SKM-1 treated with dmso at 0.1 percent for 144 hours (cell line): ENCODE measurements around the gene UQCR10.
A peak's percentile ranks its signal among the peaks of the same experiment; 100 is the strongest.

Experiments
- DNase-seq: peaks from one replicate; lab custom pipeline; 2025; ENCODE audit not compliant: unreplicated experiment; lab: John Stamatoyannopoulos, UW

The UQCR10 gene

DNA sequence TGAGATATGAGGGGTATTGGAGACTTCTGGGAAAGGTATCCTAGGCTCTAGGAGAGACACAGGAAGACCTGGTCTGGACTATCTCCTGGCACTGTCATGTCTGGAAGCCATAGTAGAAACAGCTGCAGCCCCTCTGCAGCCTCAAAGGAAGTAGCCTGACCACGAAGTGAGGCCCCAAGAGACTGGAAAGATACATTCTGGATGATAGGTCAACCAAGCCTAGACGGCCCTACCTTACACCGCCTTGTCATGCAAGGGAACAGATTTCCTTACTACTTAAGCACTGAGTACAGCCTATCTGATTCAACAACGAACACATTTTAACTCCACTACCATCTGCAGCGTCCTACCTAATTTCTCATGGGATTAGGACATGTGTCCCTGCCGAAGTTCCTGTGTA is 31.1 kb downstream of the UQCR10 start:
- peak; percentile 13 for DNase-seq

DNA sequence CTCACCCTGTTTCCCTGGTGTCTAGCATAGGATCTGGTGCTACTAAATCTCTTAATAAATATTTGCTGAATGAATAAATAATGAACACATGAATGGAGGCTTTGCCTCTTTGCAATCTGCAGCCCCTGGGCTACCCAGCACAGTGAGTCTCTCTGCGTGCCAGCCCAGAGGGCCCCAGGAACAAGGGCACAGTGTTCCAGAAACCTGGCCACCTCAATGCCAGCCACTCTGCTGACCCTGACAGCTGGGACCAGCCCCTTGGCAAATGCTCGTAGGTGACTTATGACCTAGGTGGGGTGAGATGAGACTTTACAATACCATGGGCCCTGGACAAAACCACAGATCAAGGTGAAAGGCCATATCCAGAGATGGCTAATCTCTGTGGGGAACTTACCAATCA is 31.6 kb downstream of the UQCR10 start:
- DNase-seq: no peak

DNA sequence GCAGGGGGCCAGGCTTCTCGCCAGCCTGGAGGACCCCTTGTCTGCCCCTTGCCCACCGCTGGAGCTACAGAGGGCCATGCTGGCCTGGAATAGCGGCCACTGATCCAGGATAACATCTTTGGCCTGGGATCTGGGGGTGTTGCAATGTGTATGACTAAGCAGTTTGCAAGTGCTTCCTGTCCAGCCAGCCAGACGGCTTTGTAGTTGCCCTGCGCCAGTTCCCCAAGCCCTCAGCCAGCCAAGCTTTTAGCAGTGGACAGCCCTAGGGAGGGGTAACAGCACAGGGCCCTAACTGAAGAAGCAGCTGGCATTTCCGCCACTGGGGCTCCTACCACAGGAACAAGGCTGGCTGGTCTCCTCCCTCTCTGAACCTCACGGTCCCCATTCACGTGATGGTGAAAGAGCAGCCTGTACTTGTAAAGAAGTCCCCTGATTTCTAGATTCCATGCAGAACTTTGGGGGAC is 32.1 kb downstream of the UQCR10 start:
- peak; percentile 94 for DNase-seq

DNA sequence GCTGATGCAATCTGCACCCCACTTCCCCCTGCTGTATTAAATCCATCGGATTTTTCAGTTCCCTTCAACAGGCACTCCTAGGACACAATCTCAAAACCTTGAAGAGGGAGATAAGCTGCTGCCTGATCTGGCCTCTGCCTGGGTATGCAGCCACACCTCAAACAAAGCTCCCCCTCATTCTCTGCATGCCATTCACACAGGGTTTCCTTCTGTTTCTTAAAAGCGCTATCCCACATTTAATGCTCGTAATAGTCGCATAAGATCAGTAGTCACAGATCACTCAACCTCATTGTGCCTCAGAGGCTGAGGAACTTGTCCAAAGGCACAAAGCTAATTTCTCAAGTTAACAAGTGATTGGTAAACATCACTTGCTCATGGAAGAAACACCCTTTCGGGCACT is 34.0 kb downstream of the UQCR10 start:
- DNase-seq: no peak

DNA sequence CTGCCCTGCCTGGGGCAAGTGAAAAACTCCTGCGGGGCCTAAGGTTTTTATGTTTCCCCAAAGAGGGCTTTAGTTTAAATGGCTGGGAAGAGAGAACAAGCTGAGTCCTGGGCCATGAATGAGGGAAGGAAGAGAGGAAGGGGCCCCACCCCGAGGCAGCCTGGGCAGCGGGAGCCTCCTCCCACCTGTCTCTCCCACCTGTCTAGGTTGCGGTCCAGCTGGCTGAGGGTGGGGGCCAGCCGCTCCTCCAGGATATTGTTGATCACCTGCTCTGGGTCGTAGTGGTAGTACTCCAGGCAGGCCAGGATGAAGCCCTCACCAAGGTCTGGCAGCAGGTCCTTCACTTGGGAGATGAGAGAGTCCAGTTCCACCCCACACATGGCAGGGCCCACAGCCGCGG is 34.6 kb downstream of the UQCR10 start:
- DNase-seq: no peak

DNA sequence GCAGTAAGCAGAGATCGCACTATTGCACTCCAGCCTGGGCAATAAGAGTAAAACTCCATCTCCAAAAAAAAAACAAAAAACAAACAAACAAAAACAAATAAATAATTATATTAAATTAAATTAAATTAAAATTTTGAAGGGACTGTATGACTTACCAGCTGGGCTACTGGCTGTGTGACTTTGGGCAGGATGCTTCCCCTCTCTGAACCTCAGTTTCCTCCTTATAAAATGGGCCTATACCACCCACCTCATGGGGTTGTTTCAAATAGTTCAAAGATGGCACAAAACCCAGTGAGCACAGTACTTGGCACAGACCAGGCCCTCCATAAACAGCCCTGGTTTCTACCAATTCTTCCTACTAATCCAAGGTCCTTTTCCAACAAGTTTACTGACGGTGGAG is 36.0 kb downstream of the UQCR10 start:
- DNase-seq: no peak

DNA sequence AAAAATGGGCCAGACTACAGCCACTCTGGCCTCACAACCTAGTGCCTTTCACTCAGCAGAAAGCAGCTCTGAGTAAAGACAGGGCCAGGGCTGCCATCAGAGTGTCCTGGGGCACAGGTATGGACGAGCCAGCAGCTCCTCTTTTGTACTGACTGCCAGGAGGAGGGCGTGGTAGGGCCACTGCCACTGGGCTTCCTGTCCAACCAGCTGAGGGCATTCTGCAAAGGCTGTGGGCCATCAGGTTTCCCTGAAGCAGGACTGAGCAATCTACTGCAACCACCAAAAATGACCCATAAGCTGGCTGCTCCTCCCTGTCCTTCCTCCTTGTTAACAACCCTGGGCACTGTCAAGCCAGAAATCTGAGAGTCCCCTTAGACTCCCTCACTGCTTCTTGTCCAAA is 37.8 kb downstream of the UQCR10 start:
- no peak for DNase-seq

DNA sequence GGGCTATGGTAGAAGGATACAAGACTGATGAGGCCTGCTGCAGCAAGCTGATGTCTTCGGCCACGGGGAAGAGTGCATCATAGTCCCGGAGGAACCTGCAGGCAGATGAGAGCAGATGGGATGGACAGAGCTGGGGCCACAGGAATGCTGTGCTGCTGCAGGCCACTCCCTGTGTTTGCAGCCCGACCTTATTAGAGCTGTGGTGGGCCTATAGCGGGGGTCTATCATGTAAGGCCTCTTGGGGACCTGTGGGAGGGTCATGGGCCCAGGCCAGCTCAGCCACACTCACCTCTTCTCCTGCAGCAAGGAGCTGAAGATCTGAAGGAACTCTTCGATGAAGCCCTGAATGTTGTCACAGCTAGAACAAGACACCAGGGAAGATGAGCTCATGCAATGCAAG is 39.0 kb downstream of the UQCR10 start:
- no peak for DNase-seq

DNA sequence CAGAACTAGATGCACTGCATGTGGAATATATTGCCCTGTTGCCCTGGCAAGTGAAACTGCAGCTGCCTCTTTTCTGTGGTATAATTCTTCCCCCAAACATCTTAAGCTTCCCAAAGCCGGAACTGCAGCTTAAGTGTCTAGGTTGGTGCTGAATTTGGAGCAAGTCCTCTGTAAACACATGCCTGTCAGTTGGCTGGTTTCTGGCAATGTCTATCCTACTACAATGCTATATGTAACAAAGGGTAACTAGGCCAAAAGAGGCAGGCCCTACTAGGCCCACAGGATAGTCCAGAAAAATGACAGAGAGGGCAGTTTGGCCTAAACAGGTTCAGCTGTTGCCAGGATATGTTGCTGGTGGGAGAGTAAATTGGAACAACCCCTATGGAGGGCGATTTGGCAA is 43.0 kb downstream of the UQCR10 start:
- DNase-seq: no peak

DNA sequence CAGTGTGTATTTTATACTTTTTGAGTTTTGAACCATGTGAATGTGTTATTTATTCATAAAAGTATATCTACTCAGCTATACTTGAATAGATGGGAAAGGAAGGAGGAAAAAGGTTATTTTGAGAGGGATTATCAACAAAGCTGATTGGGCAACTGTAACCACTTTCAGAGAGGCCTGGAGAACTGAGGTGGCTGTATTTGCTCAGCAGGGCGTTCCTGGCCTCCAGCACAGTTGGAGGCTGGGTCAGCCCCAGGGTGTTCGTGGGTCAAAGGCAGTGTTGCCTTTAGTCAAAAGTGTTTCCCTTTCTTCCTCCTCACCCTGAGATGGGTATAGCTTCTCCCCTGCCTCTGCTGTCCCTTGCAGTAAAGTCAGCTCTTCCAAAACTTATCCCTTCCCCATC is 44.2 kb downstream of the UQCR10 start:
- no peak for DNase-seq

DNA sequence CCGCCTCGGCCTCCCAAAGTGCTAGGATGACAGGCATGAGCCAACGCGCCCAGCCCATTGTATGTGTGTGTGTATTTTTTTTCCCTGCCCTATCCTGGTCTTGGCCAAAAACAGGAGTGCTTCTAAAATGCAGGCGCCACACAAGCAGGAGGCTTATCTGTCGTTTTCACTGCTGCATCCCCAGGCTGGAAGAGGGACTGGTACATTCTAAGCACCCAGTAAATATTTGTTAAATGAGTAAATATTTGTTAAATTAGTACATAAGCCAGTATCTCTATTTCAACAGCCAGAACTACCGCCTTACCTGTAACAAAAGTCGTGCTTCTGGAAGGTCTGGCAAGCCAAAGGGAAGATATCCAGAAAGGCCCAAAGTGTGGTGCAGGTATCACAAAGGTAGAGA is 46.0 kb downstream of the UQCR10 start:
- no peak for DNase-seq

DNA sequence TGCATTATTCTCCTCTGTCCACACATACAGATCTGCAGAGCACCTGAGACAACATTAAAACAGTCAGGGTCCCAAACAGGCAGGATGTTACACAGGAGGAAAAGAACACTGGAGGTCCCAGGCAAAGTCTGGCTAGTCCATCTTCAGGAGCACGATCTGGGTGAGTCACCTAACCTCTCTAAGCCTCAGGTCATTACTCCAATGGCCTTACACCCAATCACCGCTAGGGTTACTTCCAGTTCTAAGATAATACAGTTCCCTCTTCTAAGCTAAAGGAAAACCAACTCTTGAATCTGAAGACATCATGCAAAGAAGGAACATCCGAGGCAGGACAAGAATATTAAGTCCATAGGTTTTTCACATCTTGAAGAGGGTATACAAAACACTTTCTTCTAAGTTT is 46.4 kb downstream of the UQCR10 start:
- DNase-seq: no peak

DNA sequence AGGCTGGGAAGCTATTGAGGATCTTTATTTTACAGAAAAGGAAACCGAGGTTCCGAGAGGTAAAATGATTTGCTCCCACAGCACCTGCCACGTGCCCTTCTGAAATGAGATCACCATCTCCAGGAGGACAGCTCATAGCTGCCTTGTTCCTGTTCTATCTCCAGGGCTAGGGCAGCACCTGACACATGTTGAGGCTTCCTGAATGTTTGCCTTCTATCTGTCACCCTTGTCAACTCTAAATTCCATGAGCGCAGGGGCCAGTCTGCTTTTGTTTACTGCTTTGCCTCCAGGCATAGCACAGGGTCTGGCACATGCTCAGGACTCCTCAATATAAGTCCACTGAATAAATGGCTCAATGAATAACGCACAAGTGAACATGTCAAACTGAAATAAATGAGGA is 46.8 kb downstream of the UQCR10 start:
- no peak for DNase-seq

DNA sequence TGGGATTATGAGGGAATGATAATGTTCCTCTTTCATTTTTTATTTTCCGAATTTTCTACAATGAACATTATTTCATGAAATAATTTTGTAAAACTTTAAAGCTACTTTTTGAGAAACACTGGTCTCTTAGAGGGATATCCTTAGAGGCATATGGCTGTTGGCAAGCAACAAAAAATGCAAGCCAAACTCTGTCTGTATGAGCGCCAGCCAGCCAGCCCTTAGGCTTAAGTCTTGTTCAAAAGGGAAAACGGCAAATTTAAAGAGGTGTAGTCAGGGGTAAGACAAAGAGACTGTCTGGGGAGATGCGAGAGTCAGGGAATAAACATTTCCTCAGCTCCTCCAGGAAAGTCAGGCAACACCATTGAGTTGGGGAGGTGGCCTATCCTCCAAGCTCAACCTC is 48.4 kb downstream of the UQCR10 start:
- no peak for DNase-seq

DNA sequence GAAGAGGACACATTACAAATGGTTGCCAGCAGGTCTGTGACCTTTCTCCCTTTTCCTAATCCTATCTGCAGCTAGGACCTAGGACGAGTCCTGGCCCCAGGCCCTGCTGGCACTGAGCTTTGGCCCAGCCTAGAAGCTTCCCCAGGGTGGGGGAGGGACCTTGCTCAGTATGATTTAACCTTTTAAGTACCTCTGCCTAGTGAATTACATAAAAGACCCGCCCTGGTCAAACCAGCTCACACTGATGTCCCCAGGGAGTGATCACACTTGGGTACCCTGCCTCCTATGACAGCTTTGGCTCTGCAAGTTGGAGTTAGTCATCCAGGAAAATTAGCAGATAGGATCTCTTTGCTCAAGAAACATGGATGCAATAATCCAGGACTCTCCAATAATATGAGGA is 49.0 kb downstream of the UQCR10 start:
- no peak for DNase-seq

DNA sequence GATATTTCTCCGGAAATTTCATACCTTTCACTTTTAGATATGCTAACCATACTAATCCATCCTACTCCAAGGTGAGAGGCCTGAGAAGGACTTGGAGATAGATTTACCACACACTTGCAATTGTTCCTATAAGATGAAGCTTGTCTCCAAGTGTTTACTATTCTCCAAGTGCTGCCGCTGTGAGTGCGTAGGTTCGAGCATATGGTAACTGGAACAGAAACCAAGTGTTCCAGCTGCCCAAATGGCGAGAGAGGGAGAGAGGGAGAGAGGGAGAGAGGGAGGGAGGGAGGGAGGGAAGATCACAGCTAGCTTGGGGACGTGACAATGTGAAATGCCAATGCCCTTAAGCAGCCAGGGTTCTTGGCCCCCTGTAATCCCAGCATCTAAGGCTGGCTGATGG is 49.4 kb downstream of the UQCR10 start:
- DNase-seq: no peak

DNA sequence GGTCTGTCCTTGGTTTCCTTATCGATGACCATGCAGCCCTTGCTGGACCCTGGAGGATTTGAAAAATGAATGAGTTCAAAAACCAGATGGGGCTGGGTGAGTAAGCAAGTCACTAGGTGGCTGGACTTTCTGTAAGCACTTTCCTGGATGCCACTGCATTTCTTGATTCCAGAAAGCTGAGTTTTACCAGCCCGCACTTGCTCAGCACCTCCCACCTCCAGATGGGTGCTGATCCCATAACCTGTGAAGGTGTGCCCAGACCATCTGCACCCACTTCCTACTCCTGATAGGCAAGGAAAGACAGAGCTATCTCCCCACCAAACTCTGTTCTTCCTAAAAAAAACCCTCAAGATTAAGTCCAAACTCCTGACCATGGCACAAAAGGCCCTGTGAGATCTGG is 49.8 kb downstream of the UQCR10 start:
- no peak for DNase-seq

DNA sequence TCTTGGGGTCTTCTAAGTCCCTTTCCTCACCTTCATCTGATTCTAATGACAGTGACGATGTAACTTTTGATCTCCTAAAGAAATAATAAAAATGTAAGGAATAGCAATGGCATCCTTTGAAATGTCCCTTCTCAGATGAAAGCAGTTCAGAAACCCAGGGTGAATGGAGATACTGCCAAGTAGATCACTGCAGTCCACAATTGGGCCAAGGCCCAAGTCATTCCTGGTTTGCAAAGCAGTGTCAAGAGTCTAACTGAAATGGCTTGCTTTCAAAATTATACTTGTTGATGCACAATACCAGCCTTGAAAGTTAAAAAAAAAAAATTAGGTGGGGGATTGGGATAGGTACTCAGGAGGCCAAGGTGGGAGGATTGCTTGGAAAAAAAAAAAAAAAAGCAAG is 50.6 kb downstream of the UQCR10 start:
- no peak for DNase-seq

DNA sequence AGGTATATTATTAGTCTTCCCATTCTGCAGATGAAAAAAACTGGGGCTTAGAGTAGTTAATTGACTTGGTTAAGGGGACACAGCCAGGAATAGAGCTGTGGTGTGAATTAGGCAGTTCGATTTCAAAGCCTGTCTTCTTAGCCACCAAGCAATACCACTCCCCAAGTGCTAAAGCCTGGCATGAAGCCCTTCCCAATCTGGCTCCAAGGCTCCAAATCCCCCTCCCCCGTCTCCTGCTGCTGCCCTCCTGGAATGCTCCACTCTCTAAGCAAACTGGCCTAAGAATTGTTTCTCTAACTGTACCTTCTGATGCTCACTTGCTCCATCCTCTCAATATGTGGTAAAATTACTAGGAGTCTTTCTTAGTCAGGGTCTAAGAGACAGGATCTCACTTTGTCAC is 52.3 kb downstream of the UQCR10 start:
- no peak for DNase-seq
